HepG2 (cell line): ENCODE data around the gene CCDC9B. TPM values are rescaled to one million over a fixed set of nuclear protein-coding genes. Genes with fewer than 3 reads are reported as not detected.

Experiments
- NFE2 ChIP-seq: sonication (generic); formaldehyde crosslinking; IDR thresholded peaks from 2 replicates; pipeline ENCODE4 v1.4.0; 2020; ENCODE audit warnings: missing genetic modification reagents
- RXRB ChIP-seq: IDR thresholded peaks from 2 replicates; pipeline ENCODE4 v1.6.1; 2016; ENCODE audit warnings: borderline replicate concordance, missing genetic modification reagents, missing compliant biosample characterization
- ZBTB40 ChIP-seq, 2 experiments: fragments of 450-650 bp in 1 of 2; sonication (generic) in 1 of 2; formaldehyde crosslinking in 1 of 2; IDR thresholded peaks; 2 replicates each; pipeline versions ENCODE4 v1.6.1 to v1.8.0; 2016 to 2022; ENCODE audit warnings: antibody characterized with exemption in 1 of 2, mild to moderate bottlenecking in 1 of 2, missing genetic modification reagents in 1 of 2
- ZBTB7A ChIP-seq: sonication (generic); formaldehyde crosslinking; IDR thresholded peaks from 2 replicates; pipeline ENCODE4 v1.8.0; 2022; ENCODE audit warnings: mild to moderate bottlenecking, missing genetic modification reagents
- ZFP36 ChIP-seq: fragments of 150-350 bp; IDR thresholded peaks from 2 replicates; pipeline ENCODE4 v1.6.1; 2018; ENCODE audit warnings: borderline replicate concordance, low read length, low read depth; ENCODE audit not compliant: partially characterized antibody
- ZNF543 ChIP-seq: sonication (generic); formaldehyde crosslinking; IDR thresholded peaks from 2 replicates; pipeline ENCODE4 v1.4.0; 2020; ENCODE audit warnings: mild to moderate bottlenecking, missing genetic modification reagents
- ZNF768 ChIP-seq: sonication (generic); formaldehyde crosslinking; IDR thresholded peaks from 2 replicates; pipeline ENCODE4 v1.4.0; 2020; ENCODE audit warnings: missing genetic modification reagents
- ZNF784 ChIP-seq: sonication (generic); formaldehyde crosslinking; IDR thresholded peaks from 2 replicates; pipeline ENCODE4 v1.5.1; 2020; ENCODE audit warnings: missing genetic modification reagents, mild to moderate bottlenecking, borderline replicate concordance
- polyA plus RNA-seq, 8 experiments: library from polyadenylated mRNA; depleted of rRNA in 3 of 8; stranded (reverse) in 7 of 8; unstranded in 1 of 8; fragments of >200 nt; fragmentation: Illumina TruSeq in 4 of 8; extraction: Trizol in 4 of 8; gene quantifications; 2 replicates each; pipeline versions ENCODE4 v1.2.1 to v1.2.3, GENCODE V29; 2011 to 2016; ENCODE audit warnings: low read depth in 4 of 8, missing spikeins in 1 of 8, mixed read lengths in 1 of 8; ENCODE audit not compliant: insufficient read depth in 1 of 8
- total RNA-seq, 5 experiments: library from RNA; depleted of rRNA; stranded (reverse); fragments of >200 nt; fragmentation: Illumina TruSeq; extraction: Trizol; gene quantifications; 2 replicates each; pipeline ENCODE4 v1.2.3, GENCODE V29; 2016; ENCODE audit warnings: low read depth in 1 of 5
- TF ChIP-seq, protein P1 (sequence below): IDR thresholded peaks from 2 replicates; pipeline ENCODE4 v1.6.1; 2016; ENCODE audit warnings: low read depth
- TF ChIP-seq, protein P2 (sequence below): sonication (generic); formaldehyde crosslinking; IDR thresholded peaks from 2 replicates; pipeline ENCODE4 v1.4.0; 2020; ENCODE audit warnings: missing genetic modification reagents, borderline replicate concordance
- TF ChIP-seq, protein P3 (sequence below): IDR thresholded peaks from 2 replicates; pipeline ENCODE4 v1.6.1; 2016; ENCODE audit warnings: missing compliant biosample characterization, missing genetic modification reagents, borderline replicate concordance
- TF ChIP-seq, protein P4 (sequence below): sonication (generic); formaldehyde crosslinking; IDR thresholded peaks from 2 replicates; pipeline ENCODE4 v1.8.0; 2023; ENCODE audit warnings: mild to moderate bottlenecking, missing genetic modification reagents

The CCDC9B gene
- total and polyA plus RNA-seq, 2 of the 13 experiments (the other 11 are each of a cell fraction or from before 2014, with no cell fraction given), result 0.98 to 1.6 TPM

DNA sequence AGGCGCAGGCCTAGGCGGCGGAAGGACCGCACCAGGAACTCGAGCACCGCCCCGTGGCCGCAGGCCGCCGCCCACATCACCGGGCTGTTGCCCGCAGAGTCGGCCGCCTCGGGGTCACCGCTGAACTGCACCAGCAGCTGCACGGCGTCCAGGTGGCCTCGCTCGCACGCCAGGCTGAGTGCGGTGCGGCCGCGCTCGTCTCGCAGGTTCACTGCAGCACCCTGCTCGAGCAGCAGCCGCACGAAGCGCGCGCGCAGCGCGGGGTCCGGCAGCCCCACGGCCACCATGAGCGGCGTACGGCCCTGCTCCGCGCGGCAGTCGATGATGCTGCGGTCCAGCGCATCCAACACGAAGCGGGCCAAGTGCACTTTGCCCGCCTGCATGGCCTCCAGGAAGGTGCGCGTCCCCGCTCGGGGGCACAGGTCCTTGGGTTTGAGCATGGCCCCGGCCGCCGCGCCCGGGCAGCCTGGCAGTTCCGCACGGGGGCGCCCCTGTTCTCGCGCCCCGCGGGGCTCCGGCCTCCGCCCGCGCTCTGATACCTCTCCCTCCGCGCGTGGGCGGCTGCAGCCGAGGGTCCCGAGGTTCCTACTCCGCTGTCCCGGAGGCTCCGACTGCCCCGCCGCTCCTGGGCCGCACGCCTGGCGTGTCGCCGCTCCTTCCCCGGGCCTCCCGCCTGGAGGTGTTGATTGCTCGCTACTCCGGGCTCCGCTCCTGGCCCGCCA, 58.4 kb downstream of the CCDC9B start (continued):
- TF ChIP-seq ZNF784 (no peak), NFE2 (CRISPR knock-in tag) (no peak), ZBTB7A (CRISPR knock-in tag) (0 out of 2 replicates have a peak, but pooled peaks have one; percentile 11), ZNF768 (CRISPR knock-in tag) (peak; percentile 53; the same call in 1 of the 2 replicates), RXRB (CRISPR knock-in tag) (no peak), ZFP36 (no peak), ZNF543 (CRISPR knock-in tag) (no peak), ZBTB40 (IDR thresholded peaks at IDR 0.05) (no peak), ZBTB40 (CRISPR knock-in tag; IDR thresholded peaks at IDR 0.05) (no peak)
- TF ChIP-seq, protein P1, sequence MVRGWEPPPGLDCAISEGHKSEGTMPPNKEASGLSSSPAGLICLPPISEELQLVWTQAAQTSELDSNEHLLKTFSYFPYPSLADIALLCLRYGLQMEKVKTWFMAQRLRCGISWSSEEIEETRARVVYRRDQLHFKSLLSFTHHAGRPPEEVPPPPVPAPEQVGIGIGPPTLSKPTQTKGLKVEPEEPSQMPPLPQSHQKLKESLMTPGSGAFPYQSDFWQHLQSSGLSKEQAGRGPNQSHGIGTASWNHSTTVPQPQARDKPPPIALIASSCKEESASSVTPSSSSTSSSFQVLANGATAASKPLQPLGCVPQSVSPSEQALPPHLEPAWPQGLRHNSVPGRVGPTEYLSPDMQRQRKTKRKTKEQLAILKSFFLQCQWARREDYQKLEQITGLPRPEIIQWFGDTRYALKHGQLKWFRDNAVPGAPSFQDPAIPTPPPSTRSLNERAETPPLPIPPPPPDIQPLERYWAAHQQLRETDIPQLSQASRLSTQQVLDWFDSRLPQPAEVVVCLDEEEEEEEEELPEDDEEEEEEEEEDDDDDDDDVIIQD (CRISPR knock-in tag), result no peak
- TF ChIP-seq, protein P2, sequence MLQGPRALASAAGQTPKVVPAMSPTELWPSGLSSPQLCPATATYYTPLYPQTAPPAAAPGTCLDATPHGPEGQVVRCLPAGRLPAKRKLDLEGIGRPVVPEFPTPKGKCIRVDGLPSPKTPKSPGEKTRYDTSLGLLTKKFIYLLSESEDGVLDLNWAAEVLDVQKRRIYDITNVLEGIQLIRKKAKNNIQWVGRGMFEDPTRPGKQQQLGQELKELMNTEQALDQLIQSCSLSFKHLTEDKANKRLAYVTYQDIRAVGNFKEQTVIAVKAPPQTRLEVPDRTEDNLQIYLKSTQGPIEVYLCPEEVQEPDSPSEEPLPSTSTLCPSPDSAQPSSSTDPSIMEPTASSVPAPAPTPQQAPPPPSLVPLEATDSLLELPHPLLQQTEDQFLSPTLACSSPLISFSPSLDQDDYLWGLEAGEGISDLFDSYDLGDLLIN (CRISPR knock-in tag), result no peak
- TF ChIP-seq, protein P3, sequence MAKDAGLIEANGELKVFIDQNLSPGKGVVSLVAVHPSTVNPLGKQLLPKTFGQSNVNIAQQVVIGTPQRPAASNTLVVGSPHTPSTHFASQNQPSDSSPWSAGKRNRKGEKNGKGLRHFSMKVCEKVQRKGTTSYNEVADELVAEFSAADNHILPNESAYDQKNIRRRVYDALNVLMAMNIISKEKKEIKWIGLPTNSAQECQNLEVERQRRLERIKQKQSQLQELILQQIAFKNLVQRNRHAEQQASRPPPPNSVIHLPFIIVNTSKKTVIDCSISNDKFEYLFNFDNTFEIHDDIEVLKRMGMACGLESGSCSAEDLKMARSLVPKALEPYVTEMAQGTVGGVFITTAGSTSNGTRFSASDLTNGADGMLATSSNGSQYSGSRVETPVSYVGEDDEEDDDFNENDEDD (CRISPR knock-in tag), result peak; percentile 35; the same call in 1 of the 2 replicates
- TF ChIP-seq, protein P4, sequence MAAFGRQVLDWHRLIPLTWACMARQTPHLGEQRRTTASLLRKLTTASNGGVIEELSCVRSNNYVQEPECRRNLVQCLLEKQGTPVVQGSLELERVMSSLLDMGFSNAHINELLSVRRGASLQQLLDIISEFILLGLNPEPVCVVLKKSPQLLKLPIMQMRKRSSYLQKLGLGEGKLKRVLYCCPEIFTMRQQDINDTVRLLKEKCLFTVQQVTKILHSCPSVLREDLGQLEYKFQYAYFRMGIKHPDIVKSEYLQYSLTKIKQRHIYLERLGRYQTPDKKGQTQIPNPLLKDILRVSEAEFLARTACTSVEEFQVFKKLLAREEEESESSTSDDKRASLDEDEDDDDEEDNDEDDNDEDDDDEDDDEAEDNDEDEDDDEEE, result 0 out of 2 replicates have a peak, but pooled peaks have one; percentile 43
